AG04450 (cell line): Measurements from ENCODE around the gene ZNF599. TPM values are rescaled to one million over a fixed set of nuclear protein-coding genes. Genes with fewer than 3 reads are reported as not detected.

ENCODE experiments used
- CTCF ChIA-PET: fragments of 300-600, 350-600 bp; formaldehyde crosslinking; extraction: SDS; loops from one replicate; lab custom pipeline; 2022; ENCODE audit warnings: antibody characterized with exemption, inconsistent platforms; lab: Charles Lee
- POLR2A ChIA-PET: fragments of 350-600 bp; formaldehyde crosslinking; extraction: SDS; loops from one replicate; lab custom pipeline; 2021; ENCODE audit warnings: antibody characterized with exemption, inconsistent platforms; lab: Yijun Ruan, JAX
- DNase-seq: peaks from one replicate; pipeline ENCODE4 v3.0.0-alpha.2; 2011; ENCODE audit warnings: low read depth, low spot score
- H3K27ac ChIP-seq: one replicate; pipeline ENCODE4 v1.5.1; 2012; ENCODE audit warnings: low read depth, low read length, control low read depth
- H3K27me3 ChIP-seq: one replicate; pipeline ENCODE4 v1.6.0; 2012; ENCODE audit warnings: low read length; ENCODE audit not compliant: control insufficient read depth, insufficient read depth
- H3K4me3 ChIP-seq: 2 replicates; pipeline ENCODE4 v1.5.1; 2011; ENCODE audit warnings: mild to moderate bottlenecking, low read depth, low read length, control low read depth
- H3K9me3 ChIP-seq: 2 replicates; pipeline ENCODE4 v1.5.1; 2012; ENCODE audit warnings: low read length; ENCODE audit not compliant: control insufficient read depth, insufficient read depth
- polyA minus RNA-seq: library from RNA; depleted of rRNA, polyadenylated mRNA; stranded (reverse); fragments of >200 nt; gene quantifications from 2 replicates; pipeline ENCODE4 v1.2.3, GENCODE V29; 2011; rRNA and poly(A)+ RNA removed
- polyA plus RNA-seq: library from polyadenylated mRNA; depleted of rRNA; stranded (reverse); fragments of >200 nt; gene quantifications from 2 replicates; pipeline ENCODE4 v1.2.3, GENCODE V29; 2011; rRNA removed
- TF ChIP-seq, protein P1 (sequence below): IDR thresholded peaks from 2 replicates; pipeline ENCODE4 v1.5.1; 2011; ENCODE audit warnings: low read depth, low read length, control low read depth, inconsistent platforms

The ZNF599 gene
- polyA plus RNA-seq: 8.6 and 9.1 TPM in 2 replicates
- 5.4 and 6.4 TPM in 2 replicates for polyA minus RNA-seq

DNA sequence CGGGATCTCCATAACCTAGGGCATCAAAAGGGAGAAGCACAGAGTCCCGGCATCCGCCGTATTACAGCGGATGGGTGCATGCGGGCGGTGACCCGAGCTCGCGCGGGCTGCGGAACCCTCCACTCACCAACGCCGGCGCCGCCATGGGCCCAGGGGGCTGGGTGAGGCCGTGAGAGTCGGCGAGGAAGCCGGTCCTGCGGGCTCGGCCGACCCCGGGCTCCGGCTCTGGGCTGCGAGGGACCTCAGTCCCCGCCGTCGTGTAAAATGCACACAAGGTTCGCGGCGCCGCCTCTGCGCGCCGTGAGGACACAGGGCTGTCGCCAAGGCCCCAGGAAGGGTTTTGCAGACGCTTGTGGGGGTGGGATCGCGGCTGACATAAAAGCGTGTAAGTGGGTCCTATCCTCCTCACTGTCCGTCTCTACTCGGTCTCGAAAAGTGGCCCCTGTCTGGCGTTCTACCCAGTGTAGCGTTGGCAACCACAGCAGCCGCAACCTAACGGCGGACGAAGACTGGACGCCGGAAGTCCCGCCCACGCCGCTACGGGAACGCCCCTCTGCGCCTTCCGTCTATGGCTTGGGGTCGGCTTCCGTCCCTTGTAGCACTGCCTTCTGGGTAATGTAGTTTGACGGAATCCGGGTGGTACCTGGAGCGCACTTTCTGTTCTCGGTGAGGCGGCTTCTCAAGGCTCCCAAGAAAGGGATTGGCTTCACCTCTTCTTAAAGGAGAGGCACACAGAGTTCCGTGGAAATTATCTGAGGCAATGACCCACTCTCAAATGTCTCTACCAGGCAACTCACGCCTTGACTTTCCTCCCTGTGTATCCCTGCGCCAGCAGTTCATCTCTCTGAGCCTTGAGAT is at the start of gene ZNF599:
ZNF599 (minus strand) TSS at position 519 of the 858 bp plus-strand sequence; CDS start at position 145, 374 bp downstream.
- Histone ChIP-seq H3K9me3 (peaks cover 12% of the 10 kb centered on the region), H3K4me3 (peak within 1 kb of the TSS; percentile 89), H3K27me3 (no peaks in the 10 kb centered on the region), H3K27ac (peak within 1 kb of the TSS; percentile 78)
- POLR2A ChIA-PET: interaction anchor here (0.8 to 1.2 kb wide), 3 partner anchors 39 to 154 kb away, joined by 3 to 5 read pairs (median 3); partner anchors contain the start of genes SCGB2B2, ZNF181, ZNF30 and ZNF302
- TF ChIP-seq, protein P1, sequence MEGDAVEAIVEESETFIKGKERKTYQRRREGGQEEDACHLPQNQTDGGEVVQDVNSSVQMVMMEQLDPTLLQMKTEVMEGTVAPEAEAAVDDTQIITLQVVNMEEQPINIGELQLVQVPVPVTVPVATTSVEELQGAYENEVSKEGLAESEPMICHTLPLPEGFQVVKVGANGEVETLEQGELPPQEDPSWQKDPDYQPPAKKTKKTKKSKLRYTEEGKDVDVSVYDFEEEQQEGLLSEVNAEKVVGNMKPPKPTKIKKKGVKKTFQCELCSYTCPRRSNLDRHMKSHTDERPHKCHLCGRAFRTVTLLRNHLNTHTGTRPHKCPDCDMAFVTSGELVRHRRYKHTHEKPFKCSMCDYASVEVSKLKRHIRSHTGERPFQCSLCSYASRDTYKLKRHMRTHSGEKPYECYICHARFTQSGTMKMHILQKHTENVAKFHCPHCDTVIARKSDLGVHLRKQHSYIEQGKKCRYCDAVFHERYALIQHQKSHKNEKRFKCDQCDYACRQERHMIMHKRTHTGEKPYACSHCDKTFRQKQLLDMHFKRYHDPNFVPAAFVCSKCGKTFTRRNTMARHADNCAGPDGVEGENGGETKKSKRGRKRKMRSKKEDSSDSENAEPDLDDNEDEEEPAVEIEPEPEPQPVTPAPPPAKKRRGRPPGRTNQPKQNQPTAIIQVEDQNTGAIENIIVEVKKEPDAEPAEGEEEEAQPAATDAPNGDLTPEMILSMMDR: no peak
- CTCF ChIA-PET: interaction anchor here (2.5 kb wide), 1 partner anchor 60 kb away, joined by 9 read pairs; no protein-coding TSS in a partner anchor
- DNase-seq: peak; percentile 77

DNA sequence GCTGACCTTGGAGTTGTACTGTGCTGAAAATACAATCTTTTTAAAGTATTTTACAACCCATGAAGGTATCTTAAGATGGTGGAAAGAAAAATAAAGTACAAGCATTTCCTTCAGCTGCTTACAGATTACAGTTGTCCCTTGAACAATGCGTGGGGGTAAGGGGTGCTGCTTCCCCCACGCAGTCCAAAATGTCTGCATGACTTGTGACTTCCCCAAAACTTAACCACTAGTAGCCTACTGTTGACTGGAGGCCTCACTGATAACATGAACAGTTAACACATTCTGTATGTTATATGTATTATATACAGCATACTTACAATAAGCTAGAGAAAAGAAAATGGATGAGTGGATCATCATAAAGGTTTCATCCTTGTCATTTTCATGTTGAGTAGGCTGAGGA is 45.3 kb upstream of the ZNF599 start:
- no peaks in the 10 kb centered on the region for H3K27me3 ChIP-seq
- H3K4me3 ChIP-seq: no peak overlapping the region
- H3K9me3 ChIP-seq: no peaks in the 10 kb centered on the region
- ChIA-PET POLR2A (no interaction called here), CTCF (no interaction called here)
- DNase-seq: no peak
- TF ChIP-seq, protein P1: no peak
- H3K27ac ChIP-seq: no peak overlapping the region

DNA sequence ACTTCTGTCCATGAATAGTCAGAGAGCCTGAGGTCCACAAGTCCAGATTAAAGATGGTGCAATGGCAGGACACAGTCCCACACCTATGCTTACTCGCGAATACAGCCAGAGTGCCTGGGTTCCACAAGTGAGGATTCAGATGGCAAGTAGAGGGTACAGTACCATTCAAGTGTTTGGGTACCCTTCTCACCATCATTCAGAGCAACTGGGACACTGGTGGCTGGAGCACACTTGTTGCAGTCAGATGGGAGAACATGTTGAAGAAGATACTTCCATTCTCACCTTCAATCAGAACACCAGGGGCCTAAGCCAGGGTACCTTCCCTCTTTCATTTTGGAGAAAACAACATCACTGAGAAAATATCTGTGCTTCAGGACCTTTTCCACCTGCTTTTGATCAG is 43.7 kb upstream of the ZNF599 start:
- CTCF ChIA-PET: no interaction called here
- Histone ChIP-seq H3K27ac (no peak overlapping the region), H3K4me3 (no peak overlapping the region), H3K27me3 (no peaks in the 10 kb centered on the region), H3K9me3 (no peaks in the 10 kb centered on the region)
- POLR2A ChIA-PET: no interaction called here
- DNase-seq: no peak
- TF ChIP-seq, protein P1: no peak

DNA sequence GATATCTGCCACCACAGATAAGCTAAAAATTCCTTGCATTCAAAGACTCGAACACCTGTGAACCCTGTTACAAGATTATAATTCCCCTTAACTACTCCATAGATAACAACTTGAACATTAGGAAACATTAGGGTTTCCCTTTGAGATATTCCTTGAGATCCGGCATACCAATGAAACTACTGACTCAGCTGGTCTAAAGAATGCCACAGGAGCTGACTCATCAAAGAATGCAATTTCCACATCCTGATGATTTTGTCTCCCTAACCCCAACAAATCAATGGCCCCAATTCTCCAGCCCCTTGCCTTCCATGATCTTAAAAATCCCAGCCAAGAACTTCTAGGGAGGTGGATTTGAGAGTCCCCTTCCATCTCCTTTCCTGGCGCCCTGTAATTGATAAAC is 35.6 kb upstream of the ZNF599 start:
- H3K27ac ChIP-seq: no peak overlapping the region
- H3K4me3 ChIP-seq: no peak overlapping the region
- peaks cover 17% of the 10 kb centered on the region for H3K9me3 ChIP-seq
- TF ChIP-seq, protein P1: no peak
- H3K27me3 ChIP-seq: no peaks in the 10 kb centered on the region
- POLR2A ChIA-PET: no interaction called here
- DNase-seq: peak; percentile 20
- CTCF ChIA-PET: interaction anchor here (1.6 kb wide), 1 partner anchor 30 kb away, joined by 7 read pairs; no protein-coding TSS in a partner anchor
